HG03342 (cell line): Measurements from ENCODE around the gene SCGB1D4.

Experiments
- ATAC-seq: cut with Tn5 transposase; IDR thresholded peaks from one replicate; pipeline ENCODE4 v1.9.1; 2021; ENCODE audit warnings: mild to moderate bottlenecking, moderate library complexity; ENCODE audit not compliant: unreplicated experiment

The SCGB1D4 gene

DNA sequence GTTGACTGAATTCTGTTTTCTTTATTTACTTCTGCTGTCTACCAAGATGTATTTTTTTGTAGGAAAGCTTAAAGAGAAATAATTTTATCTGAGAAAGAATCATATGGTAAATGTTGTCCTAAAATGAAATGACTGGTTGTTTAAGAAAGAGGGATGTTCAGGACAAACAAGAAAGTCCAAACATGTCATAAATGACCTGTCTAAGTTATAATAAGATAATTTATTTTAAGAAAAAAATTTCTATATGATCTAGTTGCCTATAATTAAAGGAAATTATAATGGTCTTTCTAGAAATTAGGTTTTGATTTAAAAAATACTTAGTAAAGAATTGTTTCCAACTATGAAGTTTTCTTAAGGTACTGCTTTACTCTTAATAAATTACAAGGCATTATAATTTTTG lies 18.4 kb downstream of the SCGB1D4 start:
- no peak for ATAC-seq

DNA sequence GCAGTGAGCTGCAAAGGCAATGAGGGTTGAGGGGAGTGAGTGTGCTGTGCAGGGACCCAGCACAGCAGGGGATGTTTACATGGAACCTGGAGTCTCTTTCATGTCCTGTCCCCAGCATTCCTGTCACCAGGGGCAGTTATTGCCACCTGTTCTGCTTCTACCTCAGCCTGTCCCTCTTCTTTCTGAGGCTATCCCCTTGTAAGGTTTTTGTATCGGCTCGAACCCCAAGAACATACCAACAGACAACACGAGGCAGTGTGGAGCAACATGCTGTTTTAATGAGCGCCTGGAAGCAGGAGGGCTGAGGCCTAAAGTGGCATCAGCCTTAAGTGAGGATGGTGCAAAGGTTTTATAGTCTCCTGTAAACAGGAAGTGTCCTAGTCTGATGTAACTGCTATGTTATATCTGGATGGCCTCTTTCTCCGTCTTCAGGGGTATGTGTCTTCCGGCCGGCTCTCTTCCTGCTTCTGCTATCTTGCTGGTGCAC lies 25.0 kb downstream of the SCGB1D4 start:
- ATAC-seq: no peak

DNA sequence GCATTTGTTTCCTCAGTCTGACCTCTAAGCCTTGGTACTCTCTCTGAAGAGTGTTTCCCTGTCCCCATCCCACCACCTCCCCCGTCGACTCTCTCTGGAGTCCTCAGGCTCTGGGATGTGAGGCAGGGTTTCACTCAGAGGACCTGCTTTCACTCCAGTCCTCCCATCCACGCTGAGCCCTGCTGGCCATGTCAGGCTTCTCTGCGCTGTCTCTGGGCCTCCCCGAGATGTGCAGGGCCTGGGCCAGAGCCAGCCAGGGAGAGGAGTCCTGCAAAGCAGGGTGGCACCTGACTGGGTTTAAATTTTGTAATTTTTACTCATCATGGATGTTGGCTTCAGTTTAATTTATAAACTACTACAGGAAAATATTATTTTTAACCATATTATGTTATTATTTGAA lies 25.6 kb downstream of the SCGB1D4 start:
- no peak for ATAC-seq

DNA sequence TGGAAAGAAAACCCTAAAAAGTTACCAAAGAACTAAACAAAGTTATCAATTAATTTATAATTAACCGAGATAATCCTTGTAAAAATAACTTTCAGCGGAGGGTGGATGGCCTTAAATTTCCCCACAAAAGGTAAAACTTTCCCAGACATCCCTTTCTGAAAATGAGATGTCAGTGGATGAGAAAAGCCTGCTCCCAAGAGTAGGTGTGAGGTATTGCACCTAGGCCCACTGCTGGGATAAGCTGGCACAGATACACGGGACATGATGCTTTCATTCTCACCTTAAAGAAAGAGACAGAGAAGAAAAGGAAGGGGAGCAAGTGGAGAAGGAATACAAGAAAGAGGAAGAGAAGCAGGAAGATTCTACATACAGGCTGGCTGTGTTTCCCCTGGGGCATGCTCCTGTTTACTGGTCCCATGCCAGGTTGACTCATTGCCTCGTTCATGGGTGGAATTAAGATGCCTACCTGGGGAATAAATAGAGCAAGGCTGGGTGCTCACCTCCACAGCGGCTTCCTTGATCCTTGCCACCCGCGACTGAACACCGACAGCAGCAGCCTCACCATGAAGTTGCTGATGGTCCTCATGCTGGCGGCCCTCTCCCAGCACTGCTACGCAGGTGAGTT lies 29.1 kb downstream of the SCGB1D4 start, which contains the start of gene SCGB2A2:
SCGB2A2 (plus strand) TSS at position 505 of the 625 bp plus-strand sequence; CDS start at position 564, 59 bp downstream.
- no peak for ATAC-seq

DNA sequence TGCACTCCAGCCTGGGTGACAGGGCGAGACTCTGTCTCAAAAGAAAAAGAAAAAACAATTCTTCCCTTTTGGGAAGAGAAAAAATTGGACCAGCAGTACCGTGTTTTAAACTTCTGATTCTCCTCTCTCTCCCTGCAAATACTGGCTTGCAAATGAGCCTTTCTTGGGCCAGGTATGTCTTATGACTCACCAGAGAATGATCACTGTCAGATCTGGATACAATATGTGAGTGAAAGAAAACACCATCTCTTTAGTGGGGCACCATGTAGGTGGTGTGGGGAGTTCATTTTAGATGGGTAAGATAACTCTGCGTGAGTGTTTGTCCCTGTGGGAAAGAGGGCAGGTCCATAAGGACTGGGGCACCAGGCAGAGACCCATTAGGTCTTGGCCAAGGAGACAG lies 31.3 kb downstream of the SCGB1D4 start:
- no peak for ATAC-seq

DNA sequence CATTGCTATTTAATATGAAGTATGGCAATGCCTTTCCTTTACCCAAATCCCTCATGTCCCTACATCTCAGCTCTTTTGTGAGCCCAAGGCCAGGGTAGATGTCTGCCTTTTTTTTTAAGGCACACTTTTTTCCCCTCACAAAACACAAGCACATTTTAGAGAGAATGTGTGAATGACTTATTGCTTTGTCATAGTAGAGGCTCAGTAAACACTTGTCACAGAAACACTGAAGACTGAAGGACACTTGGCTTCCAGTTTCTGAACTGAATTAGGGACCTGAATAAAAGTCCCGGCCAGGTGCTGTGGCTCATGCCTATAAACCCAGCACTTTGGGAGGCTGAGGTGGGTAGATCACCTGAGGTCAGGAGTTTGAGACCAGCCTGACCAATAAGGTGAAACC lies 31.8 kb downstream of the SCGB1D4 start:
- ATAC-seq: no peak

DNA sequence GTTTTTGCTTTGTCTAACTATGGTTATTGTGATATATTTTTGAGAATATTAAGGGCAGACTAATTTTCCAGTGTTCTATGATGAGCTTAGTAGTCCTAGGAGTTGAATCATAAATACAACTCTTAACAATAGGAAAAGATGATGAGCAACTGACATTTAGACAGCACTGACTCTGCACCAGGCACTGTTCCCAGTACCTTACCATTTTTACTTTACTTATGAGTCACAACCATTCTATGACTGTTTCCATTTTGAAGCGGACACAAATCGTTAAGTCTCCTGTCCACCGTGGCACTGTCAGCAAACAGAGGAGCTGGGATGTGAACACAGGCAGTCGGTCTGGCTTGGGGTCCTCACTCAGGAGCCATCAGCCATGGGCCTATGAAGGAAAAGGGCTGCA lies 32.3 kb downstream of the SCGB1D4 start:
- ATAC-seq: no peak

DNA sequence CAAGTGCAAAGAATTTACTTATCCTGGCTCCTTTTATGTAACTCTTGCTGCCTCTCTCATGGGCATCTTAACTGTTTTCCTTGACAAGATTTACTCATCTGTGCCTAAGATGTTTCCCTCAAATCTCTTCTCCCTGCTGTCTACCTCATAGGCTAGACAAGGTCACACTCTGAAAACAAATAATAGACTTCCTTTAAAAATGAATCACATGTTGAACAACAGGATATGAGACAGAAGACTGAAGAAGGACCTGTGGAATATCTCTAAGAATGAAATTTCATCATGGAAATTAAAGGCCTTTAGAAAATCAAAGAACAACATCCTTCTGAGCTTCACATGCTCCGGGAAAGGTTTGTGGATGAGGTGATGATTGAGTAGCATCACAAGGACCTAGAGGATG lies 34.9 kb downstream of the SCGB1D4 start:
- no peak for ATAC-seq

DNA sequence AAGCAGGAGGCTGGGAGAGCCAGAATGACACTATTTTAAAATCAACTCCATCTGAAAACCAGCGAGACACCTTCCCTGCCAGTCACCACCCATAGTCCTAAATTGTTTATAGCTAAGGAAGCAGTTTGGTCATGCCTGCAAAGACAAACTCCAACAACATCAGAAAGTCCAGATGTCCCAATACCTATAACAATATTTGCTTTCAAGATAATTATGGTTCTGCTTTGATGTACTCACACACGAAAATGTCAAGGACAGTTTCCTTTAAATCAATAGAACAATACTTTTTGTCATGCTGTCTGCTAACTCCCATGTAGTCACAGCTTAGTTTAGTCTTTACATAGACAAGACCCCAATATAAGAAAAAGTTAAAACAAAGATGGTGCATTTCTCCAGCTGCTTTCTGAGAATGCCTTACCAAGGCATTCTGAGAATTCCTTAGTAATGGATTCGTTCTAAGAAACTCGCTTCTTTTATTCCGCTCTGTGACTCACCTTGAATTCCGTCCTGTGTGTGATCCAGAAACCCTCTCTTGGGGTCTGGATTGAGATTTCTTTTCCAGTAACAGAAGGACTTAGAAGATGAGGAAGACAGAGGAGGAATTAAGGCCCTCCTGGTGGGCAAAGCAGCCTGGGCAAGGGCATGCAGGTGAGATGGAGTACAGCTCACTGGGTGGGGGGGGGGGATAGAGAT lies 38.5 kb downstream of the SCGB1D4 start:
- ATAC-seq: no peak

DNA sequence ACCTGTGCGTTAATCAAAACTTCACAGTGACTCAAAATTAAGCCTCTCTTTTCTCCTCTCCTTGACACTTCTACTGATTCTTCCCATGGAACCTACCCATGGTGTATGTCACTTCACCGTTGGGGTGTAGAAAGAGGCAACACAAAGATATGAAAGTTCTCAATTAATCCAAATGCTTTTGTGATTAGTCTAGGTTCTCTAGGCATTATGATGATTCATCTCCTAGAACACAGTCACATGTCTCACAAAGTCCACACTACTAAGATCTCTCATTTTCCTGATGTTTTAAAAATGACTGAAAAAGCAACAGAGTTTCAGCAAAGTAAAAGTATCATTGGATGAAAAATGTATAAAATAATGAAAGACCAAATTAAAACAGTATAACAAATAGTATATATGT lies 42.6 kb downstream of the SCGB1D4 start:
- ATAC-seq: no peak

DNA sequence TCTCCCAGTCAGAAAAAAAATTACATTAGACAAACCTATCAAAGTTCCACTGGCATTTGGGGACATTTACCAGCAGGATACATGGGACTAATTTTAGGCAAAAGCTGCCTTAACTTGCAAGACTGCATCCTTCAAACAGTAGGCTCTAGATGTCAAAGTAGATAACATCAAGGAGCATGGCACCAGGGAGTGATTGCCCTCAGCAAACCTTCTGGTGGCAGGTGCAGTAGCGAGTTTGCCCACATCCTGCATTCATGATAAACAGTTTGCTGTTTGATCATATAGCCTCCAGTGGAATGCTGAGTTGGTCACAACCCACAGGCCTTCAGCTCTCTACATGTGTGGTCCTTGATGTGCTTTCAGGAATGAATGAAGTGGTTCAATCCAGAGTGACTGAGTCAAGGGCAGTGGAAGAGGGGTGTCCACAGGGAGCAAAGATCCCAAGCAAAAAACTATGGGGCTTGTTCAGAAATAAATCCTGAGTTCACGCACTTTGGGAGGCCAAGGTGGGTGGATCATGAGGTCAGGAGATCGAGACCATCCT lies 44.8 kb downstream of the SCGB1D4 start:
- ATAC-seq: no peak

DNA sequence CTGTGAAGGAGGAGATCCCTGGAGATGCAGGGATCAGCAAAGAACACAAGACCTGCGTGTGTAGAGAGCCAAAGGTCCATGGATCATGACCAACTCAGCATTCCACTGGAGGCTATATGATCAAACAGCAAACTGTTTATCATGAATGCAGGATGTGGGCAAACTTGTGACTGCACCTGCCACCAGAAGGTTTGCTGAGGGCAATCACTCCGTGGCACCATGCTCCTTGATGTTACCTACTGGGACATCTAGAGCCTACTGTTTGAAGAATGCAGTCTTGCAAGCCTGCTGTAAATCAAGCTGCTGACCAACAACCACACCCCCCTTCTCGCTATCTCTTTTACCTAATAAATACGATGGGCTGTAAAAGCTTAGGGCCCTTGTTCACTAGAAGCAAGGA lies 47.2 kb downstream of the SCGB1D4 start:
- no peak for ATAC-seq
